HG03460 (cell line): ENCODE results near the gene TSPAN9.

Experiments
- ATAC-seq: cut with Tn5 transposase; IDR thresholded peaks from one replicate; pipeline ENCODE4 v1.9.1; 2021; ENCODE audit not compliant: unreplicated experiment

TSPAN9 gene

DNA sequence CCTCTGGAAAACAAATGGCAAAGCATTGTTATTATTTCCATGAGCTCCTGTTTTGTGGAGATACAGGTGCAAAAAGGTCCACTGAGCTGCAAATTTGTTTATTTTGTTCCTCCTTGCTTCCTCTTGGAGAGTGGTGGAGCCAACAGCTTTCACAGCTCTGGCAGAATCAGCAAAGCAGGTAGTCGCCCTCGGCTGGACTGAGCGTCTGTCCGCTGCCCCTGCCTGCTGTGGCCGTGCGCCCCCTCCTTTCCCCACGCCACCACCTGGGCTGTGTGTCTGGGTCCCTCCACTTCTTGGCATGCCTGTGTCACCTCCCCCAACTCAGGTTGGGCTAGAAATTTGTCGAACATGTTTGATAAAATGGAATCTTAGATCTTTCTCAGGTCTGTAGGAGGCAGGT lies 188.2 kb downstream of the TSPAN9 start:
- ATAC-seq, result no peak

DNA sequence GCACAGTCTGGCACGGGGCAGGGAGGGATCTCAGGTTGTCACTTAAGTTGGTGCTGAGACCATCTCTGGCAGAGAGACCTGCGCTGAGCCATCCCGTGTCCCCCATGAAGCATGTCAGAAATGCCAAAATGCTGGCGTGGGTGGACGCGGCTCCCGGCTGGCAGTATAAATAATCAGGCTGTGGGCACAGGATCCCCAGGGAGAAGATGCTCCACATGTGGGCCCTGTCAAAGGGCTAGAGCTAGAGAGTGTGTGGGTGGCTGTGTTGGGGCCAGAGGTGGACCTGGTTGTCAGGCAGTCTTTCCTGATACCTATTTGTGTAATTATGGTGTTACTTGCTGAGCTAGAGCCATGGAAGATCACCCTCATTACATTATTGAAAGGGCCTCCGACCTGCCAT lies 189.5 kb downstream of the TSPAN9 start:
- no peak for ATAC-seq

DNA sequence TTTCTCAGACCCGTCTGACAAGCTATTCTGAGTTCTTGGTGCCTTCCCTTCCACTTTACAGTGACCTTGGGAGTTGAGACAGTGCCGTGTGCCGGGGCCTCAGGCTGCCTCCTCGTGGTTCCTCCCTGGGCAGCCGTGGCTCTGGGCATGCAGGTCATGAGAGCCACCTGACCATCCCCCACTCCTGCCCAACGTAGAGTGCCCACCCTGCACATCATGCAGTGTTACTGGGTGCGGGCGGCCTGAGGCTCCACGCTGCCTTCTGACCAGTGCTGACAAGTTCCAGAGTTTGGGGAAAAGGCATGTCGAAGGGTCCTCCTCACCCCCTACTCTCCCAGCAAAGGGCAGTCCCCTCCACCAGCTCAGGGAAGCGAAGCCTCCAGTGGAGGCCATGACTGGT lies 190.5 kb downstream of the TSPAN9 start:
- ATAC-seq, result no peak

DNA sequence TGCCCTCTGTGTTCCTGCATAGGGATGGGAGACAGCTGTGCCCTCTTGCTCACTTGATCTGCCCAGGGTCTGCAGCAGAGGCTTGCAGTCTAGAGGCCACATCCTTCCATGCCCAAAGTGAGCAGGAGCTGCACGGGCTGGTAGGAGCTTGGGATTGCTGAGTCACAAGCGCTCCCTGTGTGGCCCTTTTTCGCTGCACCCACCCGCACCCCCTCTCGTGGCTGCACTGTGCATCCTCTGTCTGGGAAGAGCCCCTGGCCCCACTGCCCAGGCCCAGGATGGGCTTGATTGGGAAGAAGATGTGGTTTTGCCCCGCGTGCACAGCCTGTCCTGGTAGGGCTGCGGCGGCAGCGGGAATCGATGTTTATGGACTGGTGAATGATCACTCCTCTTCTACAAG lies 192.4 kb downstream of the TSPAN9 start:
- ATAC-seq, result no peak

DNA sequence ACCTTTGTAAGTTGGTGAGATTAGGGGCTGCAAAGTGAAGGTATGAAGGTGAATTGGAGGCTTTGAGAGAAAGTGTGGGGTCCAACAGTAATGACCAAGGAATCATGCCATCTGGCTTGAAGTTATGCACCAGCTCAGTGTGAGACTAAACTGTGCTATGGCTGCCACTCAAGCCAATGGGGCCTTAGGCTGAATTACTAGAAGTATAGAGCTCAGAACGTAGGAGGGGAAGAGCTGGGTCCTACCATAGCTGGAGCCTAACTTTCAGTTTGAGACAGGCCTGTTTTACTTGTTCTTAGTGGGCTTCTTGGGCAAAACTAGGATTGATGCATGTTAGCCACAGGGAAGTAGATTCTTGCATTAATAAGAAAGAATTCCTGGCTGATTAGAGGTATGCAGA lies 194.0 kb downstream of the TSPAN9 start:
- ATAC-seq, result no peak

DNA sequence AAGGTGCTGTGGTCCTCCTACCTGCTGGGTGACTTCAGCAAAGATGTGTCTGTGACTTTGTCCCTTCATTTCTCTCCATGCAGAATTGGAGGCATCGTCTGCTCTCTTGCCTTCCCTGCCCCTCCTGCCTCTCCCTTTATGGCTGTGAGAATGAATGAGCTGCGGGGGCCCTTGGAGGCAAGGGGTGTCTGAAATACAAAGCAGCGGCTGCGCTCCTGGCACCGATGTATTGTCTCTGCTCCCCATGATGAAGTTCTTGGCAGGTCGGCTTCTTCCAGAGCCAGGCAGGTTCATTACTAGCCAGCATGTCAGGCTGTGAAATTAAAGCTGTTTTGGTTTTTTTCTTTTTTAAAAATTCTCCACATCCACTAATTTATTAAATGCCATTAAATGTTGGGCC lies 194.5 kb downstream of the TSPAN9 start:
- ATAC-seq, result no peak

DNA sequence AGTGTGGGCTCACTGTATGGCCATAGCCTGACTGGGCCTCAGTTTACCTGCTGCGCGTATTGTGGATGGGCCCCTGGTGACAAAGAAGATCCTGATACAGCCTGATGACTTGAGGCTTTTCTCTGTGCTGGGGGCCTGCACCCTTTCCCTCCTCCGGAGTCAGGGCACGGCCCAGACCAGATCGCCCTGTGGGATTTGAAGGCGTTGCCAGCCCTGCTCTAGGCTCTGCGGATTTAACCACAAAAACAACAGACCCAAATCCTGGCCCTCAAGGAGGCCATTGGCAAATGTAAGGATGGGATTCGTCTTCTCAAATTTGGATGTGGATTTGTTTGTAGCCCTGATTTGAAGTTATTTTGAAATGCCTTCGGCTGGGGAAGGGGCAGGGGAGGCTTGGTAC lies 195.8 kb downstream of the TSPAN9 start:
- no peak for ATAC-seq

DNA sequence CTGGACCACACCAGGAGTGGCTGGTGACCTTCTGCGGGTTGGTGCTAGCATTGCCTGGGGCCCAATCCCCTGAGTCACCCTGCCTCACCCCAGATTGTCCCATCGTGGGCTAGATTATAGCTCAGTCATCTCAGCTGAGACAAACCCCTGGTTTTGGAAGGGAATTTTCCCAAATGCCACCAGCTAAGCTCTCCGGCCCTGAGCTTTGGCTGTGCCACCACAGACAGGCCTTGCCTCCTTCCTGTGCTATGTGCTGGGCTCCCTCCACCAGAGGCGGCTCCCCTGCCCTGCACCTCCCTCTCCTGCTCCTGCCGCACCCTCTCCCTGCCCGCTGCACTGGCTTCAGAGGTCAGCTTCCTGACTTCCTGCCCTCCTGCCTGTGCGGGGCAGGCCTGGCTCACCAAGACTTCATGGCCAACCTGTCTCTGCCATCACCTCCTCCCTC lies 196.3 kb downstream of the TSPAN9 start:
- ATAC-seq, result no peak

DNA sequence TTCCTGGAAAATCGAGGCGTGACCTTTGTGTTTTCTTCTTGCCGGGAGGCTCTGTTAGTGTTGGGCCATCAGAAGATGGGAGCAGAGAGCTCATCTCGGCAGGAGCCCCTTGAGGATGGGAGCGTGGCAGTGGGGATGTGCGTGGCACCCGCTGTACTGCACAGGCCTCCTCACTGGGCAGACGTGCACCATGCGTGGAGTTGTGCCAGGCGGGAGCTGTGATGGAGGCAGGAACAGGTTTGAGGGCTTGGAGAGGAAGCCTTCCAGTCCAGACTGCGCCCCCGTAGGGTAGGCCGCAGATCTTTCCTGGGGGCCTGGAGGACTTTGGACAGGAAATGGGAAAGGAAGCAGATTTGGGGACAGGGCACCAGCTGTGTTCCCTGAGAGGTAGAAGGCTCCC lies 197.5 kb downstream of the TSPAN9 start:
- ATAC-seq, result no peak

DNA sequence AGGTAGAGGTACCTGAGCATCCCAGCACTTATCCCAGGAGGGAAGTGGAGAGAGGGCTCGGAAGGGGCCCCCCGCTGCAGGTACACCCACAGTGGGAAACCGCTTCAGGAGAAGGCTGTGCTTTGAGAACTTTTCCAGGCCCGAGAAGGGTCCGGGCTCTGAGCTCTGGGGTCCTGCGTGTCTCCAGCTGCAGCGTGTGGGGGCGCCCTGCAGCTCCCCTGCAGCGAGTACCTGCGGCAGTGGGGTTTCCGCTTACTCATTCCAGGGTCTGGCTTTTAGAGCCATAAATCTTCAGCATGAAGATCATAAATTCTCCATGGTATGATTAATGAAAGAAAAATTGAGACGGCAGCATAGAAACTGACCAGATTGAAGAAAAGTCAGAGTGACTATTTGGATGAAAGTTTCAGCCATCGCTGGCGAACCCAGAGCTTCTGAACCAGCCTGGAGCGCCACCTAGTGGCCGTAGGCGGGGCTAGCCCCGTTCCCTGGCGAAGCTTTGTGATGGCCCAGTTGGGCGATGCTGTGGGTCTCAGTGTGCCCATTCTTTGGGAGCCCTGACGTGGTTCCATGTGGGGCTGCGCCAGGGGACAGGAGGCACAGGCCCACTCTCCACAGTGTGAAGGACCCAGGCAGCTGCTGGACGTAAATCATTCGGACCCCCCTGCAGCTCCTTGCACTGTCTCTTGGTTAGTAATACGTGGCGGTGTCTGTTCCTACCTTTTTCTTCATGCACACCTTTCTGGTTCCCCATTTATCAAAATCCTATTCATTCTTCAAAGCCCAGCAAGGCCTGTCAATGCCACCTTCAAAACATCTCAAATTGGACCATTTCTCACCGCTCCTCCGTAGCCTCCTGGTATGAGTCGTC lies 198.2 kb downstream of the TSPAN9 start:
- peak; percentile 50 for ATAC-seq

DNA sequence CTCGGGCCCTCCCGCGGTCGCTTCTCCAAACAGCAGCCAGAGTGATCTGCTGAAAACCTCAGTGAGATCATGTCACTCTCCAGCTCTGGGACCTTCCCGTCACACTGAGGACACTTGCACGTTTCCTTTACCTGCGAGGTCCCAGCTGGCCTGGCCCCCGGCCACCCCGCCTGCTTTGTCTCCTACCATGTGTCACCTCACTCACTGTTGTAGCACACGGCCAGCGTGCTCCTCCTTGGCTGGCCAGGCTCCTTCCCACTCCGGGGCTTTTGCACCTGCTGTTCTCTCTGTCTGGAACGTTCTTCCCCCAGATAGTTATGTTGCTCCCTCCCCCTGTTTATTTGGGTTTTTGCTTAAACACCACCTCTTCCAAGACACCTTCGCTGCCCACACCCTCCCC lies 199.0 kb downstream of the TSPAN9 start:
- ATAC-seq, result no peak

DNA sequence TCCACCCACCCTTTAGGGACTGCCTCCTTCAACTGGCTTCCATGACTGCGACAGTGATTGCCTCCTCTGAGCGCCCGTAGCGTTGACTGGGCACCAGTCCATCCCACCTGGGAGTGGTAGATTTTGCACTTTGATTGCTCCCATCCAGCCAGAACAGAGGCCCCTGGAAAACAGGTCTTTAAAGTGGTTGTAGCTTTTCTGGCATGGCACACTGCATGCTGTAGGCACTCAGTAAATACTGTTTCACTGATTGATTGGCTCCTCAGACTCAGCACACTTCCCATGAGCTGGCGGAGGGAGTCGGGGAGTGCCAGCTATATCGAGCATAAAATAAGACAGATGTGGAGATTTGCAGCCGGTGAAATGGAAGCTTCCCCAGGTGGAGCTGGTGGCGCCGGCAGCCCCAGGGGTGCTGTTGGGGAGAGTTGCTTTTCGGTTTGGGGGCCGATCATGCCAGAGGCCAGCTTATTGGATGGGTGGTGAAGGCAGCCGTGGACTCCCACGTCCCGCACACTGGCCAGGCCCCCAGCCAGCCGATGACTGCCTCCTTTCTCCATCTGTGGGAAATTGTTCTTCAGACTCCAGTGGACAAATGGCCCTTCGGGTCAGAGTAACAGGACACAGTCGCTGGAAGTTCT lies 200.2 kb downstream of the TSPAN9 start:
- no peak for ATAC-seq

DNA sequence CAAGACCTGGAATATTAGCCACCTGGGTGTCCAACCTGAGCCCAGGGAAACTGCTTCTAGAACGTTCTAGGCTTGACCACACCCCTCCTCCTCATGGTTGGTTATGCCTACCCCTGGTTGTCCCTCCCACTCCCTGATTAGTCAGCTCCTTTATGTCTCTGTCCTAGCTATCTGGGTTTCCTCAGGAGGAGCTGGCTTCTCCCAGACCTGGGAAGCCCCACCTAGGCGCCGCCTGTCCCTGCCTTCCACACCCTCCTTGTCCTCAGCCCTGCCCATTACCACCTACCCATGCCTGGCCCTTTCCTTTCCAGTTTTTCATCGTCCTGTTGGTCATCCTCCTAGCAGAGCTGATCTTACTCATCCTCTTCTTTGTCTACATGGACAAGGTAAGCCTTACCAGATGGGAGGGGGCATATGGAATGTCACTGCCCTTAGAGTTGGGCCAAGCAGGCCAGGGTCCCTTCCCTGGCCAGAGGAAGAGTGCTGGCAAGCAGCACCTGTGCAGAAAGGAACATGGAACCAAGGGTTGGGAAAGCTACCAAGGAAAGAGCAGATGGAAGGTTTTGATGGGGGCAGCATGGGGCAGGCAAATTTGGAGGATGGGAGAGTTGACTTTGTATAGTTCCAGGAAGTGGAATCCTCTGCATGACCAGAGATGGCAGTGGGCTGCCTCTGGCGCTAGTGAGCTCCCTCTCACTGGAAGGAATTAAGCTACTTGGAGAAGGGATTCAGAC lies 201.7 kb downstream of the TSPAN9 start:
- no peak for ATAC-seq

DNA sequence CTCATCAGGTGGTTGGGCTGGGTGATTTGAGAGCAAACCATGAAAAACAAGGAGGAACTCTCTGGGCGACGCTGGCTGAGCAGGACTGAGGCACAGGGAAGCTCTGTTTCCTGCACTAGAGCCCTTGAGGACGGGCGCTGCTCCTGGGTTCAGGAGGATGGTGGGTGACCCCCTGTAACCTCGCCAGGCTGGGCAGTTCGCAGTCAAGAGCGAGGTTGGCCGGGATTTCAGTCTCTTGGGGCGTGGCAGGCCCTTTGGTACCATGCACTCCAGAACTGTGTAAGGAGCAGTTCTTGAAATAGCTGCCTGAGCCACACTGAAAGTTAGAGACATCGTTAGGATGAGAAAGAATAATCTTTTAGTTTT lies 202.2 kb downstream of the TSPAN9 start:
- ATAC-seq, result no peak

DNA sequence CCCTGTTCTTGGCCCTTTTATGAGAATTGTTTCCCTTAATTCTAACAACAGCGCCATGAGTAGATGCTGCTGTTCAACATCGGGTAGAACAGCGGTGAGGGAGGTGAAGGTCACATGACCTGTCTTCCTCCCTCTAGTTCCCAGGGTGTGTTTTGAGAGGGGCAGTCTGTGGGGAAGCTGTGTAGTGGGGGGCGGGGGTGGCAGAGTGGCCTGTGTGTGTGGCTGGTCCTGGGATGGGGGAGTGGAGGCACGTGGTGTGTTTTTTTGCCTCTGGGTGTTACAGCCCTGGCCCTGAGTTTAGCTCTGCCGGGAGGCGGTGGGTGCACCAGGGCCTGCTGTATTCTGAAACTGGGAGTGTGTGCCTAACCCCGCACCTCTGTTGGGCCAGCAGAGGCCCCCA lies 202.7 kb downstream of the TSPAN9 start:
- no peak for ATAC-seq

DNA sequence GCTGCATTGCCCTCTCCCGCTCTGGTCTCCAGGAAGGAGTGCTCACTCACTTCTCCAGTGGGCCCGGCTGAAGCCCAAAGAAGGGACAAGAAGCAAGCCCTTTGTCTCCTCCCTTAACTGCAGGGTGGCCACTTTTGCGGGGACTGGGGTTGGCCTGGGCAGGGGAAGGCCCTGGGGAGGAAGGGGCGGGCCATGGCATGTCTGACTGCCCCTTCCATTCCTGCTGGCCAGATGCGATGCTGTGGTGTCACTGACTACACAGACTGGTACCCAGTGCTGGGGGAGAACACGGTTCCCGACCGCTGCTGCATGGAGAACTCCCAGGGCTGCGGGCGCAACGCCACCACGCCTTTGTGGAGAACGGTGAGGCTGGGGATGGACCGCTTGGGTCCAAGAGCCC lies 203.8 kb downstream of the TSPAN9 start:
- ATAC-seq, result no peak

DNA sequence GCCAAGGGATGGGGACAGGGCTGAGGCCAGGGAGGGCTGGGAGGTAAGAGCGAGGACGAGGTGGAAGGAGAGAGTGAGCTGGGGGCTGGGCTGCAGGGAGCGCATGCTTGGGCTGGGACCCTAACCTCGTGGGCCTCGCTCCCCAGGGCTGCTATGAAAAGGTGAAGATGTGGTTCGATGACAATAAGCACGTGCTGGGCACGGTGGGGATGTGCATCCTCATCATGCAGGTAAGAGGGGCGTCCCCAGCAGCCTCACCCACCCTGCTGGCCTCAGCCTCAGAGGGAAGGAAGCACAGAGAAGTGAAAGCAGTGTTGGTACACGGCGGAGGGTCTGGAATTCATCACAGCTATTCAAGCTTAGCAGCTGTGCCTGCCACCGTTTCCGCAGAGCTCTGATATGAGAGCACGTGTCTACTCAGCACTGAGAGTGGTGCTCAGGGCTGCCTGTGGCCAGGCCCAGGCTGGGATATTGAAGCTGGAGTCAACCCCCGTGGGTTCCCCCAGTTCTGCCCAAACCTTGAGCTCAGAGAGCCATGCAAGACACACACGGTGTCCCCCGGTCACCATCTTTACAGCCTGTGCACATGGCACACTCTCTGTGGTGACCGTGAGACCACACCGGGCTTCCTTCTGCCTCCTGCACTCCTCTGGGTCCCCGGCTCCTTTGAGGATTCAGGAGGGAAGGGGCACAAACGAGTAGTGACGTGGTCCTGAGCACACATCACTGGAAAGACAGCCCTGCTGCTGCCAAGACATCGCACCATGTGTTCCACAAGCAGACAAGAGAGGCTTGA lies 204.6 kb downstream of the TSPAN9 start:
- no peak for ATAC-seq

DNA sequence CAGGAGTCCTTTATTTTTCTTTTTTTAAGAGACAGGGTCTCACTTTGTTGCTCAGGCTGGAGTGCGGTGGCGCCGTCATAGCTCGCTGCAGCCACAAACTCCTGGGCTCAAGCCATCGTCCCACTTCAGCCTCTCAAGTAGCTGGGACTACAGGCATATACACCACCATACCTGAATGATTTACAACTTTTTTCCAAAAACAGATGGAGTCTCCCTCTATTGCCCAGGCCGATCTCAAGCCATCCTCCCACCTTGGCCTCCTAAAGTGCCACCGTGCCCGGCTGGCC lies 205.1 kb downstream of the TSPAN9 start:
- ATAC-seq, result no peak

DNA sequence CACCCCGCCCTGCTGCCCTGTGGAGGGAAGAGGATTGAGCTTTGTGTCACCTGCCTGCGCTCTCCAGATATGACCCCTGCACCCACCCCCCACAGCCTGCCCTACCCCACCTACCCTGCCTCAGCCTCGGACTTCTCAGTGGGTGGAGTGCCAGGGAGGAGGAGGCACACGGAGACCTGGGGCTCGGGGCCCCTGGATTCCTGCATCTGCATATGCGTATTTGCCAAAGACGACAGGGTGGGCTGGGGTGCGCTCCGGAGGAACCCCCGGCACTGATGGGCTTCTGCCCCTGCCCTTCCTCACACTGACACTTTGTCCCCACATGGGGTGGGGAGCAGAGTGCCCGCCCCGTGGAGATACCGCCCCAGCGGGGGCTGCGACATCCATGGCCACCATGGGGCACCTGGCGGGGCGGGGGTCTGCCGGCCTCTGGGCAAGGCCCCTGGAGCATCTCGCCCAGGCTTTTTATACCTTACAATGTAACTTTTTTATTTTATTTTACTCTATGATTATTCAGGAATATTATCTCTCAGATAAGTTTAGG lies 206.0 kb downstream of the TSPAN9 start:
- no peak for ATAC-seq

DNA sequence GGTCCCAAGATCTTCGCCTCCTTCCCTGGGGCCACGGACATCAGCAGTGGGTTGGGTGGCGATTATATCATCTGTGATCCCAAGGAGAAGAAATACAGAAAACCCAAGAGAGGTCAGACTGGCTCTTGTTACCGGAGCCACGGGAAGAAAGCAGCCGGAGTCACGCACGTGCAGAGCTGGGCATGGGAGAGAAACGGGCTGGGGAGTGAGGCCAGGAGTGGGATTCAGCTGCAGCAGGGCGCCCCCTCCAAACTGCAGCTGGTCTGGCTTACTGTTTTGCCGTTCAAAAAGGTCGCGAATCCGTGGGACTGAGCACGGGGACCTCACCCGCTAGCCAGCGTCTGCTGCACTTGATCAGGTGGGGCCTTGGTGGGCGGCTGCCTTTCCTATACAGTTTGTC lies 207.2 kb downstream of the TSPAN9 start:
- ATAC-seq, result no peak

DNA sequence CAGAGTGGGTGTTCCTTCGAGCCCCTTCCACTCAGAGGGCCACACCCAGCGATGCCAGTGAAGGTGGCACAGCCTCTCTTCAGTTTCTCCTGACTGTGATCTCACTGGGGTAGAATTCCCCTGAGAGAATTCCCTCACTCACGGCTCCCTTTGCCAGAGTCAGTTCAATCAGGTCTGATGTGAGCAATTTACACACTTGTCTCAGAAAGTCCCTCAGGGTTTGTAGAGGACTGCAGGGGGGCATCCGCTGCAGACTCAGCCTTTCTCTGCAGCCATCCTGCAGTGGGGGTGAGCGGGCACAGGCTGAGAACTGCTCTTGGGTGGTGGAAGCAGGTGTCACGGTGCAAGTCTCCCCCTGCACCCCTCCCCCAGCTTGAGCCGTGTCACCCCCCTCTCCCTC lies 208.4 kb downstream of the TSPAN9 start:
- ATAC-seq, result no peak
